SIG-M5 treated with dmso at 0.1 percent for 504 hours (cell line): ENCODE results near the gene MYCBPAP.

Source experiments
- DNase-seq: peaks from one replicate; lab custom pipeline; 2025; ENCODE audit not compliant: unreplicated experiment; lab: John Stamatoyannopoulos, UW

Gene MYCBPAP

GRCh38 chr17:50487213-50488096 lies 20.8 kb upstream of the MYCBPAP start:
- DNase-seq, result no peak

GRCh38 chr17:50488880-50489279 lies 19.4 kb upstream of the MYCBPAP start:
- no peak for DNase-seq

GRCh38 chr17:50491505-50491904 lies 16.7 kb upstream of the MYCBPAP start:
- DNase-seq, result no peak

GRCh38 chr17:50492214-50492613 lies 16.0 kb upstream of the MYCBPAP start:
- no peak for DNase-seq

GRCh38 chr17:50493744-50494143 lies 14.5 kb upstream of the MYCBPAP start:
- DNase-seq, result no peak

- DNase-seq, result no peak
These were observed 12.9 kb upstream of the MYCBPAP start for GRCh38 chr17:50495217-50495823.

- DNase-seq, result no peak
These were observed 12.3 kb upstream of the MYCBPAP start for GRCh38 chr17:50495918-50496317.

- DNase-seq, result no peak
These were observed 10.0 kb upstream of the MYCBPAP start for GRCh38 chr17:50498021-50498874.

- DNase-seq, result no peak
These were observed 9.0 kb upstream of the MYCBPAP start for GRCh38 chr17:50499270-50499669.

- DNase-seq, result no peak
These were observed 8.5 kb upstream of the MYCBPAP start for GRCh38 chr17:50499721-50500120.

- DNase-seq, result peak; percentile 37
These were observed 7.2 kb upstream of the MYCBPAP start for GRCh38 chr17:50501054-50501453.

GRCh38 chr17:50502301-50502990 lies 5.8 kb upstream of the MYCBPAP start:
- no peak for DNase-seq

GRCh38 chr17:50505591-50506130 lies 2.6 kb upstream of the MYCBPAP start:
- DNase-seq, result no peak

- DNase-seq, result no peak
These were observed 1.9 kb upstream of the MYCBPAP start for GRCh38 chr17:50506298-50506697.

GRCh38 chr17:50508573-50509460 lies 578 bp downstream of the MYCBPAP start:
- no peak for DNase-seq

GRCh38 chr17:50511058-50511457 lies 2.8 kb downstream of the MYCBPAP start:
- peak; percentile 25 for DNase-seq

- DNase-seq, result no peak
These were observed 5.3 kb downstream of the MYCBPAP start for GRCh38 chr17:50513495-50513894.

GRCh38 chr17:50514388-50514787 lies 6.1 kb downstream of the MYCBPAP start:
- DNase-seq, result no peak

GRCh38 chr17:50514936-50515702 lies 6.9 kb downstream of the MYCBPAP start:
- DNase-seq, result no peak
